Lower leg skin (tissue), 3 donors: Measurements from ENCODE around the gene ITM2B.

ENCODE experiments used
- POLR2A ChIP-seq, 2 donors: fragments of 450-650 bp; IDR thresholded peaks; one replicate each; pipeline ENCODE4 v1.6.1; 2016 to 2017; ENCODE audit warnings: antibody characterized with exemption in 2 of 2, mild to moderate bottlenecking in 1 of 2, moderate library complexity in 1 of 2
- TF ChIP-seq, protein P1 (sequence below), 3 donors: fragments of 450-650 bp; IDR thresholded peaks; one replicate each; pipeline ENCODE4 v1.5.1; 2016; ENCODE audit warnings: antibody characterized with exemption in 3 of 3, mild to moderate bottlenecking in 3 of 3, moderate library complexity in 2 of 3

DNA sequence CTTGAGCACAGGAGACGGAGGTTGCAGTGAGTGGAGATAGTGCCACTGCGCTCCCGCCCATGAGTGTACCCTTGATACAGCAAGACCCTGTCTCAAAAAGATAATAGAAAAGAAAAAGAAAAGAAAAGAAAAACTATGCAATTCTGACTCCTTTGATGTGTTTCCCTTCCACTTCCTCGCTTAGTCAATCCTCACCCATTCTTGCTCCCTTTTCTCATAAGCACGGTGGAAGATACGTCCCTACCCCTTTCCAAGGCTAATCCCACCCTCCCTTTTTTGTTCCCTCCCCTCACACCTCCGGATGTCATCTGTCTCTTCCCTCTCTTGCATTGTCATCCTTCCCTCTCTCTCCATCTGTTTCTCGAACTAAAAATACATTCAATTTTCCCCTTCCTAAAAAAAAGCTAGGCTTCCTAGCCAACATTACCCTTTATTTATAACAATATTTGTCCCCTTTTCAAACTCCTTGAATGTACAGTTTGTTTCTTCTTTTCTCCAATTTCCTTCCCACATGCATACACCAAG, 40.5 kb upstream of the ITM2B start:
- no peak for TF ChIP-seq POLR2A (IDR thresholded peaks at IDR 0.05)
- TF ChIP-seq, protein P1, sequence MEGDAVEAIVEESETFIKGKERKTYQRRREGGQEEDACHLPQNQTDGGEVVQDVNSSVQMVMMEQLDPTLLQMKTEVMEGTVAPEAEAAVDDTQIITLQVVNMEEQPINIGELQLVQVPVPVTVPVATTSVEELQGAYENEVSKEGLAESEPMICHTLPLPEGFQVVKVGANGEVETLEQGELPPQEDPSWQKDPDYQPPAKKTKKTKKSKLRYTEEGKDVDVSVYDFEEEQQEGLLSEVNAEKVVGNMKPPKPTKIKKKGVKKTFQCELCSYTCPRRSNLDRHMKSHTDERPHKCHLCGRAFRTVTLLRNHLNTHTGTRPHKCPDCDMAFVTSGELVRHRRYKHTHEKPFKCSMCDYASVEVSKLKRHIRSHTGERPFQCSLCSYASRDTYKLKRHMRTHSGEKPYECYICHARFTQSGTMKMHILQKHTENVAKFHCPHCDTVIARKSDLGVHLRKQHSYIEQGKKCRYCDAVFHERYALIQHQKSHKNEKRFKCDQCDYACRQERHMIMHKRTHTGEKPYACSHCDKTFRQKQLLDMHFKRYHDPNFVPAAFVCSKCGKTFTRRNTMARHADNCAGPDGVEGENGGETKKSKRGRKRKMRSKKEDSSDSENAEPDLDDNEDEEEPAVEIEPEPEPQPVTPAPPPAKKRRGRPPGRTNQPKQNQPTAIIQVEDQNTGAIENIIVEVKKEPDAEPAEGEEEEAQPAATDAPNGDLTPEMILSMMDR (IDR thresholded peaks at IDR 0.05) = no peak
